WTC11 (cell line): ENCODE data around the gene EIF6. TPM values are rescaled to one million over a fixed set of nuclear protein-coding genes. Genes with fewer than 3 reads are reported as not detected.

Source experiments
- ATAC-seq: fragments of 200-7000 bp; cut with Tn5 transposase; 2 replicates; pipeline ENCODE4 v1.10.0; 2021; ENCODE audit warnings: mild to moderate bottlenecking, moderate library complexity
- CTCF ChIA-PET: fragments of 300-600 bp; sonication (Branson Sonifier 250); formaldehyde crosslinking; loops from one replicate; lab custom pipeline; 2021; ENCODE audit warnings: antibody characterized with exemption; lab: Charles Lee
- POLR2A ChIA-PET: fragments of 350-600 bp; sonication (Branson Sonifier 250); formaldehyde crosslinking; loops from one replicate; lab custom pipeline; 2021; ENCODE audit warnings: antibody characterized with exemption; lab: Charles Lee
- DNase-seq: peaks from one replicate; pipeline ENCODE4 v3.0.0; 2021; ENCODE audit warnings: low spot score
- H3K27ac Mint-ChIP-seq: 2 replicates; pipeline ENCODE4 v1.8.0; 2021; ENCODE audit warnings: mixed read lengths
- H3K27me3 Mint-ChIP-seq: 2 replicates; pipeline ENCODE4 v1.8.0; 2021; ENCODE audit warnings: low read depth, mild to moderate bottlenecking, moderate library complexity, mixed read lengths
- H3K36me3 Mint-ChIP-seq: 2 replicates; pipeline ENCODE4 v1.8.0; 2021; ENCODE audit warnings: mixed read lengths
- H3K4me1 Mint-ChIP-seq: 2 replicates; pipeline ENCODE4 v1.8.0; 2022; ENCODE audit warnings: mixed read lengths
- H3K4me3 Mint-ChIP-seq: 2 replicates; pipeline ENCODE4 v1.8.0; 2021; ENCODE audit warnings: mild to moderate bottlenecking, moderate library complexity, mixed read lengths
- H3K9me3 Mint-ChIP-seq: 2 replicates; pipeline ENCODE4 v1.8.0; 2021; ENCODE audit warnings: mixed read lengths
- CBFB ChIP-seq: sonication (generic); formaldehyde crosslinking; IDR thresholded peaks from 2 replicates; pipeline ENCODE4 v1.8.1; 2022; ENCODE audit warnings: mild to moderate bottlenecking, low read depth, missing genetic modification reagents
- CREB1 ChIP-seq: sonication (generic); formaldehyde crosslinking; IDR thresholded peaks from 2 replicates; pipeline ENCODE4 v1.8.0; 2023; ENCODE audit warnings: mild to moderate bottlenecking, missing genetic modification reagents
- CREM ChIP-seq: sonication (generic); formaldehyde crosslinking; IDR thresholded peaks from 2 replicates; pipeline ENCODE4 v1.8.1; 2022; ENCODE audit warnings: mild to moderate bottlenecking, missing genetic modification reagents, moderate library complexity
- FOXP1 ChIP-seq: sonication (generic); formaldehyde crosslinking; IDR thresholded peaks from 2 replicates; pipeline ENCODE4 v1.8.0; 2022; ENCODE audit warnings: missing genetic modification reagents, mild to moderate bottlenecking, moderate library complexity, borderline replicate concordance
- NFATC4 ChIP-seq: fragments of 250-450 bp; sonication (Bioruptor Pico); IDR thresholded peaks from 2 replicates; pipeline ENCODE4 v1.9.0; 2021; ENCODE audit warnings: mild to moderate bottlenecking
- OVOL2 ChIP-seq: fragments of 250-450 bp; sonication (Bioruptor Pico); IDR thresholded peaks from 2 replicates; pipeline ENCODE4 v1.9.0; 2021; ENCODE audit warnings: mild to moderate bottlenecking, borderline replicate concordance
- PRRX2 ChIP-seq: fragments of 250-450 bp; sonication (Bioruptor Pico); IDR thresholded peaks from 2 replicates; pipeline ENCODE4 v1.8.0; 2021; ENCODE audit warnings: mild to moderate bottlenecking
- SP1 ChIP-seq: sonication (generic); formaldehyde crosslinking; conservative IDR thresholded peaks from 2 replicates; pipeline ENCODE4 v1.8.1; 2022; ENCODE audit warnings: missing genetic modification reagents
- TEAD1 ChIP-seq: sonication (generic); formaldehyde crosslinking; IDR thresholded peaks from 2 replicates; pipeline ENCODE4 v1.8.0; 2022; ENCODE audit warnings: mild to moderate bottlenecking, missing genetic modification reagents
- ZBTB21 ChIP-seq: sonication (generic); formaldehyde crosslinking; IDR thresholded peaks from 2 replicates; pipeline ENCODE4 v1.8.1; 2023; ENCODE audit warnings: mild to moderate bottlenecking, missing genetic modification reagents, borderline replicate concordance
- ZNF416 ChIP-seq: fragments of 250-450 bp; sonication (Bioruptor Pico); IDR thresholded peaks from 2 replicates; pipeline ENCODE4 v1.9.0; 2021; ENCODE audit warnings: mild to moderate bottlenecking, inconsistent platforms
- total RNA-seq: library from RNA; stranded (reverse); gene quantifications from 3 replicates; pipeline ENCODE4 v1.2.3, GENCODE V29; 2021
- TF ChIP-seq, protein P1 (sequence below): fragments of 250-450 bp; sonication (Bioruptor Pico); IDR thresholded peaks from 2 replicates; pipeline ENCODE4 v2.1.2; 2022; ENCODE audit warnings: mild to moderate bottlenecking, moderate library complexity
- TF ChIP-seq, protein P2 (sequence below): fragments of 250-450 bp; sonication (Bioruptor Pico); IDR thresholded peaks from 2 replicates; pipeline ENCODE4 v1.9.0; 2021; ENCODE audit warnings: moderate library complexity, mild to moderate bottlenecking, inconsistent platforms, borderline replicate concordance
- TF ChIP-seq, protein P3 (sequence below): sonication (generic); formaldehyde crosslinking; IDR thresholded peaks from 2 replicates; pipeline ENCODE4 v1.8.0; 2022; ENCODE audit warnings: mild to moderate bottlenecking, missing genetic modification reagents
- TF ChIP-seq, protein P4 (sequence below): fragments of 250-450 bp; sonication (Bioruptor Pico); IDR thresholded peaks from 2 replicates; pipeline ENCODE4 v1.9.0; 2021; ENCODE audit warnings: mild to moderate bottlenecking
- TF ChIP-seq, protein P5 (sequence below): sonication (generic); formaldehyde crosslinking; IDR thresholded peaks from 2 replicates; pipeline ENCODE4 v1.8.1; 2023; ENCODE audit warnings: mild to moderate bottlenecking, missing genetic modification reagents, moderate library complexity
- TF ChIP-seq, protein P6 (sequence below): sonication (generic); formaldehyde crosslinking; IDR thresholded peaks from 2 replicates; pipeline ENCODE4 v1.8.0; 2023; ENCODE audit warnings: mild to moderate bottlenecking, missing genetic modification reagents
- TF ChIP-seq, protein P7 (sequence below): sonication (generic); formaldehyde crosslinking; IDR thresholded peaks from 2 replicates; pipeline ENCODE4 v1.8.0; 2023; ENCODE audit warnings: missing genetic modification reagents
- TF ChIP-seq, protein P8 (sequence below): sonication (generic); formaldehyde crosslinking; IDR thresholded peaks from 2 replicates; pipeline ENCODE4 v1.8.1; 2022; ENCODE audit warnings: low read depth, mild to moderate bottlenecking, moderate library complexity, missing genetic modification reagents, borderline replicate concordance
- TF ChIP-seq, protein P9 (sequence below): sonication (generic); formaldehyde crosslinking; IDR thresholded peaks from 2 replicates; pipeline ENCODE4 v1.8.0; 2022; ENCODE audit warnings: mild to moderate bottlenecking, missing genetic modification reagents

EIF6 gene
- total RNA-seq, 1 experiment from 2014 or later: 157 TPM

DNA sequence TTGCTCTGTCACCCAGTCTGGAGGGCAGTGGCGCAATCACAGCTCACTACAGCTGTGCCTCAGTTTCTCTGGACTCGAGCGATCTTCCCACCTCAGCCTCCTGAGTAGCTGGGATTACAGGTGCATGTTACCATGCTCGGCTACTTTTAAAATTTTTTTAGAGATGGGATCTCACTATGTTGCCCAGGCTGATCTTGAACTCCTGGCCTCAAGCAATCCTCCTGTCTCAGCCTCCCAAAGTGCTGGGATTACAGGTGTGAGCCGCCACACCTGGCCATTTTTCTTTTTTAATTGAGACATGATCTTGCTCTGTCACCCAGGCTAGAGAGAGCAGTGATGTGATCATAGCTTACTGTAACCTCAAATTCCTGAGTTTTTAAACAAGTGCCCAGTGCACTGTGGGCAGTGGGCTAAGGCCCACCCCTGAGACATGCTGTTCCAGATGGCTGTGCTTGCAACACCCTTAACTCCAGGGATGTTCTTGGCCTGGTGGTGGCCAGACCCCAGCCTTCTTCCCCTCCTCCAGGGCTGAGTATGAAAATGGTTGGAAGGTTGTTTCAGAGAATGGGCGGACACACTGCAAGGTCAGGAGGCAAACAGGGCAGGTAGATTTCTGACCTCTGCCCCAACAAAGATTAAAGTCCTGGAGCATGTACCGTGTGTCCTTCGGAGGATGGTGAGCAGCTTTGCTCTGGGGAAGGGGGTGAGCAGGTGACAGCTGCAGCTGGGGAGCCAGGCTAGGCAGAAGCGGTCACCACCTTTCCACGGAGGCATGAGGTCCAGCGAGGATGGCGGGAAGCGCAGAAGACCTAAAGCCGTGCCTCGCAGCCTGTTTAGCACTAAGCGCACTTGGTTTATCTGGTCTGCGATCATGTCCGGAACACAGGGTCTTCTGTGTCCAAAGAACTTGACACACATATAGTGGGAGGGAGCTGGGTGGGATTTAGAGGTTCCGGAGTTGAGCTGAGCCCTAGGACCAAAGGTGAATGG, 9.0 kb upstream of the EIF6 start:
- DNase-seq (no peak), ATAC-seq (no peak)
- ChIA-PET CTCF (interaction anchor here (2.0 to 6.2 kb wide), 2 partner anchors 10 to 11 kb away, joined by 11 to 36 read pairs; no protein-coding TSS in a partner anchor), POLR2A (no interaction called here)
- Mint-ChIP-seq H3K36me3 (no peaks in the 10 kb centered on the region), H3K27me3 (peaks cover under 1% of the 10 kb centered on the region), H3K9me3 (no peaks in the 10 kb centered on the region), H3K27ac (no peak overlapping the region; the same call in 1 of the 2 replicates), H3K4me3 (no peak overlapping the region), H3K4me1 (peaks cover 3% of the 10 kb centered on the region; the same call in 1 of the 2 replicates)
- TF ChIP-seq OVOL2 (CRISPR knock-in tag): no peak
- TF ChIP-seq, protein P1, sequence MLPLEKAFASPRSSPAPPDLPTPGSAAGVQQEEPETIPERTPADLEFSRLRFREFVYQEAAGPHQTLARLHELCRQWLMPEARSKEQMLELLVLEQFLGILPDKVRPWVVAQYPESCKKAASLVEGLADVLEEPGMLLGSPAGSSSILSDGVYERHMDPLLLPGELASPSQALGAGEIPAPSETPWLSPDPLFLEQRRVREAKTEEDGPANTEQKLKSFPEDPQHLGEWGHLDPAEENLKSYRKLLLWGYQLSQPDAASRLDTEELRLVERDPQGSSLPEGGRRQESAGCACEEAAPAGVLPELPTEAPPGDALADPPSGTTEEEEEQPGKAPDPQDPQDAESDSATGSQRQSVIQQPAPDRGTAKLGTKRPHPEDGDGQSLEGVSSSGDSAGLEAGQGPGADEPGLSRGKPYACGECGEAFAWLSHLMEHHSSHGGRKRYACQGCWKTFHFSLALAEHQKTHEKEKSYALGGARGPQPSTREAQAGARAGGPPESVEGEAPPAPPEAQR: no peak
- TF ChIP-seq, protein P2, sequence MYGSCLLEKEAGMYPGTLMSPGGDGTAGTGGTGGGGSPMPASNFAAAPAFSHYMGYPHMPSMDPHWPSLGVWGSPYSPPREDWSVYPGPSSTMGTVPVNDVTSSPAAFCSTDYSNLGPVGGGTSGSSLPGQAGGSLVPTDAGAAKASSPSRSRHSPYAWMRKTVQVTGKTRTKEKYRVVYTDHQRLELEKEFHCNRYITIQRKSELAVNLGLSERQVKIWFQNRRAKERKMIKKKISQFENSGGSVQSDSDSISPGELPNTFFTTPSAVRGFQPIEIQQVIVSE (CRISPR knock-in tag): no peak
- no peak for TF ChIP-seq ZBTB21 (CRISPR knock-in tag)
- TF ChIP-seq TEAD1: no peak
- TF ChIP-seq, protein P3, sequence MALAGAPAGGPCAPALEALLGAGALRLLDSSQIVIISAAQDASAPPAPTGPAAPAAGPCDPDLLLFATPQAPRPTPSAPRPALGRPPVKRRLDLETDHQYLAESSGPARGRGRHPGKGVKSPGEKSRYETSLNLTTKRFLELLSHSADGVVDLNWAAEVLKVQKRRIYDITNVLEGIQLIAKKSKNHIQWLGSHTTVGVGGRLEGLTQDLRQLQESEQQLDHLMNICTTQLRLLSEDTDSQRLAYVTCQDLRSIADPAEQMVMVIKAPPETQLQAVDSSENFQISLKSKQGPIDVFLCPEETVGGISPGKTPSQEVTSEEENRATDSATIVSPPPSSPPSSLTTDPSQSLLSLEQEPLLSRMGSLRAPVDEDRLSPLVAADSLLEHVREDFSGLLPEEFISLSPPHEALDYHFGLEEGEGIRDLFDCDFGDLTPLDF (CRISPR knock-in tag): no peak
- TF ChIP-seq, protein P4, sequence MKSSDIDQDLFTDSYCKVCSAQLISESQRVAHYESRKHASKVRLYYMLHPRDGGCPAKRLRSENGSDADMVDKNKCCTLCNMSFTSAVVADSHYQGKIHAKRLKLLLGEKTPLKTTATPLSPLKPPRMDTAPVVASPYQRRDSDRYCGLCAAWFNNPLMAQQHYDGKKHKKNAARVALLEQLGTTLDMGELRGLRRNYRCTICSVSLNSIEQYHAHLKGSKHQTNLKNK (CRISPR knock-in tag): no peak
- TF ChIP-seq, protein P5, sequence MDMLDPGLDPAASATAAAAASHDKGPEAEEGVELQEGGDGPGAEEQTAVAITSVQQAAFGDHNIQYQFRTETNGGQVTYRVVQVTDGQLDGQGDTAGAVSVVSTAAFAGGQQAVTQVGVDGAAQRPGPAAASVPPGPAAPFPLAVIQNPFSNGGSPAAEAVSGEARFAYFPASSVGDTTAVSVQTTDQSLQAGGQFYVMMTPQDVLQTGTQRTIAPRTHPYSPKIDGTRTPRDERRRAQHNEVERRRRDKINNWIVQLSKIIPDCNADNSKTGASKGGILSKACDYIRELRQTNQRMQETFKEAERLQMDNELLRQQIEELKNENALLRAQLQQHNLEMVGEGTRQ (CRISPR knock-in tag): no peak
- TF ChIP-seq, protein P6, sequence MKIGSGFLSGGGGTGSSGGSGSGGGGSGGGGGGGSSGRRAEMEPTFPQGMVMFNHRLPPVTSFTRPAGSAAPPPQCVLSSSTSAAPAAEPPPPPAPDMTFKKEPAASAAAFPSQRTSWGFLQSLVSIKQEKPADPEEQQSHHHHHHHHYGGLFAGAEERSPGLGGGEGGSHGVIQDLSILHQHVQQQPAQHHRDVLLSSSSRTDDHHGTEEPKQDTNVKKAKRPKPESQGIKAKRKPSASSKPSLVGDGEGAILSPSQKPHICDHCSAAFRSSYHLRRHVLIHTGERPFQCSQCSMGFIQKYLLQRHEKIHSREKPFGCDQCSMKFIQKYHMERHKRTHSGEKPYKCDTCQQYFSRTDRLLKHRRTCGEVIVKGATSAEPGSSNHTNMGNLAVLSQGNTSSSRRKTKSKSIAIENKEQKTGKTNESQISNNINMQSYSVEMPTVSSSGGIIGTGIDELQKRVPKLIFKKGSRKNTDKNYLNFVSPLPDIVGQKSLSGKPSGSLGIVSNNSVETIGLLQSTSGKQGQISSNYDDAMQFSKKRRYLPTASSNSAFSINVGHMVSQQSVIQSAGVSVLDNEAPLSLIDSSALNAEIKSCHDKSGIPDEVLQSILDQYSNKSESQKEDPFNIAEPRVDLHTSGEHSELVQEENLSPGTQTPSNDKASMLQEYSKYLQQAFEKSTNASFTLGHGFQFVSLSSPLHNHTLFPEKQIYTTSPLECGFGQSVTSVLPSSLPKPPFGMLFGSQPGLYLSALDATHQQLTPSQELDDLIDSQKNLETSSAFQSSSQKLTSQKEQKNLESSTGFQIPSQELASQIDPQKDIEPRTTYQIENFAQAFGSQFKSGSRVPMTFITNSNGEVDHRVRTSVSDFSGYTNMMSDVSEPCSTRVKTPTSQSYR (CRISPR knock-in tag): no peak
- TF ChIP-seq, protein P7, sequence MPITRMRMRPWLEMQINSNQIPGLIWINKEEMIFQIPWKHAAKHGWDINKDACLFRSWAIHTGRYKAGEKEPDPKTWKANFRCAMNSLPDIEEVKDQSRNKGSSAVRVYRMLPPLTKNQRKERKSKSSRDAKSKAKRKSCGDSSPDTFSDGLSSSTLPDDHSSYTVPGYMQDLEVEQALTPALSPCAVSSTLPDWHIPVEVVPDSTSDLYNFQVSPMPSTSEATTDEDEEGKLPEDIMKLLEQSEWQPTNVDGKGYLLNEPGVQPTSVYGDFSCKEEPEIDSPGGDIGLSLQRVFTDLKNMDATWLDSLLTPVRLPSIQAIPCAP (CRISPR knock-in tag): no peak

DNA sequence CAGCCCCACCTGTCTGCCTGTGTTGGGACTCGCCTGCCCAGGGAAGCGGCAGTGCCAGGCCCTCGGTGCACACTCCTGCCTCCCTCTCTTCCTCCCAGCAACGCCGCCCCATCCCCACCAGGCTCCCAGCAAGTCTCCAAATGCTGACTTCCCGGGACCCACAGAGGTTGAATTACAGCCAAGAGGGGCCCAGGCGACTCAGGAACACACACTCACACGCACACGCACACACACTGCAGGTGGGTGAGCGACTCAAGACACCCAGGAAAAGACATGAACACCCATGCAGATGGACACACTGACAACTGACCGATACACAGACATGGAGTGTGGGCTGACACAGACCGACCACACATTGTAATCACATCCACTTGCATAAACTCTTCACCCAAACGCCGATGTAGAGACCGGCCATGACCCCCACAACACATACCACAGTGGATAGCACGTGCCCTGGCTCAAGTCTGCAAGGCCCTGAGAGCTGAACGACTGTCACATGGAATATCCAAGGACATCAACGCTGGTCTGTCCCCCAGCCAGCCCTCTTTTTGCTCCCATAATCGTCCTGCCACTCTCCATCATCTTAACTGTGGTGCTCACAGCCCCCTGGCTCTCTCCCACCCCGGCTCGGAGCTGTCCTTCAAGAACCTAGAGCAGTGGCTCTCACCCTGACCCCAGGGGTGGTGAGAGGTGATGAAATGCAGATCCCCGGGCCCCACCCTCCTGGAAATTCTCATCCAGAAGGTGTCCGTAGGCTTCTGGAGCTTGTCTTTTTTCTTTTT, 8.1 kb upstream of the EIF6 start:
- DNase-seq (no peak), ATAC-seq (no peak)
- no peak overlapping the region for H3K27ac Mint-ChIP-seq
- H3K4me1 Mint-ChIP-seq: no peaks in the 10 kb centered on the region
- H3K4me3 Mint-ChIP-seq: no peak overlapping the region
- POLR2A ChIA-PET: no interaction called here
- CTCF ChIA-PET: interaction anchor here (0.9 to 6.2 kb wide), 3 partner anchors 11 to 145 kb away, joined by 3 to 36 read pairs (median 3); partner anchors contain the start of gene EDEM2
- no peaks in the 10 kb centered on the region for H3K9me3 Mint-ChIP-seq
- H3K36me3 Mint-ChIP-seq: no peaks in the 10 kb centered on the region
- H3K27me3 Mint-ChIP-seq: no peaks in the 10 kb centered on the region; the same call in none of the 2 replicates
- TF ChIP-seq NFATC4 (CRISPR knock-in tag) (no peak), SP1 (no peak), CREB1 (CRISPR knock-in tag) (no peak), PRRX2 (no peak), CBFB (CRISPR knock-in tag) (no peak), CREM (CRISPR knock-in tag) (no peak), FOXP1 (no peak), TEAD1 (no peak), ZNF416 (CRISPR knock-in tag) (no peak)
- TF ChIP-seq, protein P8, sequence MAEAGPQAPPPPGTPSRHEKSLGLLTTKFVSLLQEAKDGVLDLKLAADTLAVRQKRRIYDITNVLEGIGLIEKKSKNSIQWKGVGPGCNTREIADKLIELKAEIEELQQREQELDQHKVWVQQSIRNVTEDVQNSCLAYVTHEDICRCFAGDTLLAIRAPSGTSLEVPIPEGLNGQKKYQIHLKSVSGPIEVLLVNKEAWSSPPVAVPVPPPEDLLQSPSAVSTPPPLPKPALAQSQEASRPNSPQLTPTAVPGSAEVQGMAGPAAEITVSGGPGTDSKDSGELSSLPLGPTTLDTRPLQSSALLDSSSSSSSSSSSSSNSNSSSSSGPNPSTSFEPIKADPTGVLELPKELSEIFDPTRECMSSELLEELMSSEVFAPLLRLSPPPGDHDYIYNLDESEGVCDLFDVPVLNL (CRISPR knock-in tag): no peak
- TF ChIP-seq, protein P9, sequence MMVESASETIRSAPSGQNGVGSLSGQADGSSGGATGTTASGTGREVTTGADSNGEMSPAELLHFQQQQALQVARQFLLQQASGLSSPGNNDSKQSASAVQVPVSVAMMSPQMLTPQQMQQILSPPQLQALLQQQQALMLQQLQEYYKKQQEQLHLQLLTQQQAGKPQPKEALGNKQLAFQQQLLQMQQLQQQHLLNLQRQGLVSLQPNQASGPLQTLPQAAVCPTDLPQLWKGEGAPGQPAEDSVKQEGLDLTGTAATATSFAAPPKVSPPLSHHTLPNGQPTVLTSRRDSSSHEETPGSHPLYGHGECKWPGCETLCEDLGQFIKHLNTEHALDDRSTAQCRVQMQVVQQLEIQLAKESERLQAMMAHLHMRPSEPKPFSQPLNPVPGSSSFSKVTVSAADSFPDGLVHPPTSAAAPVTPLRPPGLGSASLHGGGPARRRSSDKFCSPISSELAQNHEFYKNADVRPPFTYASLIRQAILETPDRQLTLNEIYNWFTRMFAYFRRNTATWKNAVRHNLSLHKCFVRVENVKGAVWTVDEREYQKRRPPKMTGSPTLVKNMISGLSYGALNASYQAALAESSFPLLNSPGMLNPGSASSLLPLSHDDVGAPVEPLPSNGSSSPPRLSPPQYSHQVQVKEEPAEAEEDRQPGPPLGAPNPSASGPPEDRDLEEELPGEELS (CRISPR knock-in tag): no peak
